ENCODE data around the gene RELN. TPM values are rescaled to one million over a fixed set of nuclear protein-coding genes. Genes with fewer than 3 reads are reported as not detected.

RELN gene
- total RNA-seq, 1 donor from 2014 or later, result 5.7 TPM

GRCh38 chr7:103921692-103922091 is 67.8 kb downstream of the RELN start:
- Mint-ChIP-seq H3K27ac (ENCODE audit: unreplicated experiment) (no peak overlapping the region), H3K4me3 (ENCODE audit: unreplicated experiment) (no peak overlapping the region), H3K9me3 (ENCODE audit: unreplicated experiment) (no peaks in the 10 kb centered on the region), H3K4me1 (ENCODE audit: low read depth, unreplicated experiment) (no peaks in the 10 kb centered on the region), H3K36me3 (ENCODE audit: unreplicated experiment) (no peaks in the 10 kb centered on the region), H3K27me3 (ENCODE audit: unreplicated experiment) (peaks cover 2% of the 10 kb centered on the region)
- TF ChIP-seq CTCF (IDR thresholded peaks at IDR 0.05; ENCODE audit: partially characterized antibody, unreplicated experiment), result no peak
- no peak for DNase-seq

GRCh38 chr7:103919272-103919868 is 70.1 kb downstream of the RELN start:
- Mint-ChIP-seq H3K4me1 (ENCODE audit: low read depth, unreplicated experiment) (no peaks in the 10 kb centered on the region), H3K27me3 (ENCODE audit: unreplicated experiment) (peaks cover 2% of the 10 kb centered on the region), H3K27ac (ENCODE audit: unreplicated experiment) (no peak overlapping the region), H3K36me3 (ENCODE audit: unreplicated experiment) (no peaks in the 10 kb centered on the region), H3K9me3 (ENCODE audit: unreplicated experiment) (no peaks in the 10 kb centered on the region), H3K4me3 (ENCODE audit: unreplicated experiment) (no peak overlapping the region)
- no peak for TF ChIP-seq CTCF (IDR thresholded peaks at IDR 0.05; ENCODE audit: partially characterized antibody, unreplicated experiment)
- DNase-seq, result no peak

GRCh38 chr7:103918631-103919271 is 70.7 kb downstream of the RELN start:
- H3K27ac Mint-ChIP-seq (ENCODE audit: unreplicated experiment), result no peak overlapping the region
- H3K27me3 Mint-ChIP-seq (ENCODE audit: unreplicated experiment), result peaks cover 2% of the 10 kb centered on the region
- H3K36me3 Mint-ChIP-seq (ENCODE audit: unreplicated experiment), result no peaks in the 10 kb centered on the region
- H3K4me3 Mint-ChIP-seq (ENCODE audit: unreplicated experiment), result no peak overlapping the region
- TF ChIP-seq CTCF (IDR thresholded peaks at IDR 0.05; ENCODE audit: partially characterized antibody, unreplicated experiment), result no peak
- no peaks in the 10 kb centered on the region for H3K9me3 Mint-ChIP-seq (ENCODE audit: unreplicated experiment)
- no peak for DNase-seq
- no peaks in the 10 kb centered on the region for H3K4me1 Mint-ChIP-seq (ENCODE audit: low read depth, unreplicated experiment)

- H3K4me3 Mint-ChIP-seq (ENCODE audit: unreplicated experiment), result no peak overlapping the region
- no peaks in the 10 kb centered on the region for H3K36me3 Mint-ChIP-seq (ENCODE audit: unreplicated experiment)
- no peak for DNase-seq
- no peak for TF ChIP-seq CTCF (IDR thresholded peaks at IDR 0.05; ENCODE audit: partially characterized antibody, unreplicated experiment)
- peaks cover 2% of the 10 kb centered on the region for H3K27me3 Mint-ChIP-seq (ENCODE audit: unreplicated experiment)
- H3K27ac Mint-ChIP-seq (ENCODE audit: unreplicated experiment), result no peak overlapping the region
- H3K9me3 Mint-ChIP-seq (ENCODE audit: unreplicated experiment), result no peaks in the 10 kb centered on the region
- no peaks in the 10 kb centered on the region for H3K4me1 Mint-ChIP-seq (ENCODE audit: low read depth, unreplicated experiment)
Observed at GRCh38 chr7:103915680-103916357, 73.6 kb downstream of the RELN start.

All from glutamatergic neuron (in vitro differentiated cells).